HepG2 (cell line): ENCODE data around the gene UBAP1. TPM values are rescaled to one million over a fixed set of nuclear protein-coding genes. Genes with fewer than 3 reads are reported as not detected.

Experiments
- ATAC-seq: fragments of 200-7000 bp; cut with Tn5 transposase; 3 replicates; pipeline ENCODE4 v1.9.1; 2020; ENCODE audit warnings: mild to moderate bottlenecking, moderate library complexity
- BruUV-seq: library from RNA; stranded (reverse); fragments of 400-500 nt; replicated peaks from 2 replicates; lab custom pipeline; 2021; lab: Mats Ljungman, UMichigan
- CTCF ChIA-PET: fragments of 300-600 bp; formaldehyde crosslinking; extraction: SDS; loops from one replicate; lab custom pipeline; 2021; ENCODE audit warnings: low total read pairs, inconsistent platforms, low intra/inter-chr PET ratio; lab: Yijun Ruan, JAX
- POLR2A ChIA-PET: fragments of 350-600 bp; sonication (Branson Sonifier 250); formaldehyde crosslinking; loops from one replicate; lab custom pipeline; 2020; ENCODE audit warnings: antibody characterized with exemption, inconsistent platforms; lab: Yijun Ruan, JAX
- DNase-seq: peaks from one replicate; pipeline ENCODE4 v3.0.0-alpha.2; 2015; ENCODE audit warnings: low spot score
- FAIRE-seq: peaks from 3 replicates; lab custom pipeline; 2011; peaks lifted over from hg19 to GRCh38; lab: Jason Lieb, UNC
- H2AFZ ChIP-seq: one replicate; pipeline ENCODE4 v1.6.1; 2011; ENCODE audit warnings: low read length, inconsistent platforms
- H3K27ac ChIP-seq: fragments of 300-600 bp; 3 replicates; pipeline ENCODE4 v1.8.0; 2011; ENCODE audit warnings: mixed run types, mild to moderate bottlenecking, mixed read lengths, low read length, inconsistent platforms; ENCODE audit not compliant: insufficient read depth; ENCODE audit errors: extremely low read length
- H3K27me3 ChIP-seq, 2 experiments: fragments of 200-600 bp in 1 of 2; 2 replicates in 1 of 2; 3 replicates in 1 of 2; pipeline versions ENCODE4 v1.6.0 to v1.8.0; 2011; ENCODE audit warnings: low read length in 2 of 2, mild to moderate bottlenecking in 2 of 2, moderate library complexity in 2 of 2, inconsistent platforms in 1 of 2; ENCODE audit not compliant: insufficient read depth in 2 of 2, control insufficient read depth in 1 of 2
- H3K36me3 ChIP-seq, 2 experiments: fragments of 200-600 bp in 1 of 2; replicated peaks in 1 of 2; 2 replicates in 1 of 2; 3 replicates in 1 of 2; pipeline versions ENCODE4 v1.5.1 to v1.8.0; 2011; ENCODE audit warnings: low read length in 2 of 2, inconsistent platforms in 1 of 2; ENCODE audit not compliant: insufficient read depth in 2 of 2, control insufficient read depth in 1 of 2
- H3K4me1 ChIP-seq: 2 replicates; pipeline ENCODE4 v1.5.1; 2012; ENCODE audit warnings: low read length, inconsistent platforms; ENCODE audit not compliant: insufficient read depth
- H3K4me2 ChIP-seq: 2 replicates; pipeline ENCODE4 v1.6.0; 2011; ENCODE audit warnings: low read depth, low read length, inconsistent platforms
- H3K4me3 ChIP-seq, 3 experiments: fragments of 200-600 bp in 1 of 3; sonication (generic), shearing (Covaris generic) in 1 of 3; replicated peaks in 1 of 3; 2 replicates each; pipeline ENCODE4 v1.5.1; 2011 to 2016; ENCODE audit warnings: low read length in 3 of 3, inconsistent platforms in 2 of 3, low read depth in 2 of 3, mild to moderate bottlenecking in 2 of 3, control low read depth in 1 of 3, mixed read lengths in 1 of 3; ENCODE audit not compliant: insufficient read depth in 1 of 3
- H3K79me2 ChIP-seq: one replicate; pipeline ENCODE4 v1.6.1; 2011; ENCODE audit warnings: low read length, inconsistent platforms; ENCODE audit not compliant: insufficient read depth
- H3K9ac ChIP-seq: 2 replicates; pipeline ENCODE4 v1.6.0; 2011; ENCODE audit warnings: mild to moderate bottlenecking, low read depth, low read length, inconsistent platforms; ENCODE audit not compliant: insufficient read depth
- H3K9me3 ChIP-seq: 2 replicates; pipeline ENCODE4 v1.5.1; 2012; ENCODE audit warnings: mild to moderate bottlenecking, low read length
- H4K20me1 ChIP-seq: 2 replicates; pipeline ENCODE4 v1.6.0; 2011; ENCODE audit warnings: inconsistent platforms, mild to moderate bottlenecking, low read length, moderate library complexity; ENCODE audit not compliant: insufficient read depth
- ARID4A ChIP-seq: sonication (generic); formaldehyde crosslinking; IDR thresholded peaks from 2 replicates; pipeline ENCODE4 v1.5.0; 2020; ENCODE audit warnings: mild to moderate bottlenecking, missing genetic modification reagents, borderline replicate concordance
- CEBPG ChIP-seq: IDR thresholded peaks from 2 replicates; pipeline ENCODE4 v1.6.1; 2016
- CENPBD1 ChIP-seq: sonication (generic); formaldehyde crosslinking; IDR thresholded peaks from 2 replicates; pipeline ENCODE4 v1.8.0; 2022; ENCODE audit warnings: missing genetic modification reagents, low read depth, mild to moderate bottlenecking, borderline replicate concordance
- CTCF ChIP-seq: sonication (generic); formaldehyde crosslinking; IDR thresholded peaks from 2 replicates; pipeline ENCODE4 v1.5.0; 2020; ENCODE audit warnings: mild to moderate bottlenecking, missing genetic modification reagents, moderate library complexity
- HMGXB4 ChIP-seq, 2 experiments: sonication (generic) in 1 of 2; formaldehyde crosslinking in 1 of 2; IDR thresholded peaks; 2 replicates each; pipeline versions ENCODE4 v1.4.0 to v1.6.1; 2018 to 2020; ENCODE audit warnings: missing genetic modification reagents in 2 of 2, borderline replicate concordance in 1 of 2, low read depth in 1 of 2, mild to moderate bottlenecking in 1 of 2, missing biosample characterization in 1 of 2
- KDM2A ChIP-seq: sonication (generic); formaldehyde crosslinking; IDR thresholded peaks from 2 replicates; pipeline ENCODE4 v1.4.0; 2020; ENCODE audit warnings: low read depth, missing genetic modification reagents, borderline replicate concordance
- KLF12 ChIP-seq: sonication (generic); formaldehyde crosslinking; IDR thresholded peaks from 2 replicates; pipeline ENCODE4 v1.4.0; 2020; ENCODE audit warnings: missing genetic modification reagents, borderline replicate concordance
- NKX3-1 ChIP-seq: sonication (generic); formaldehyde crosslinking; IDR thresholded peaks from 2 replicates; pipeline ENCODE4 v1.5.0; 2020; ENCODE audit warnings: missing genetic modification reagents
- RAD21 ChIP-seq: fragments of 450-650 bp; formaldehyde crosslinking; IDR thresholded peaks from 2 replicates; pipeline ENCODE4 v1.5.0; 2020; ENCODE audit warnings: mild to moderate bottlenecking
- RBM22 ChIP-seq: fragments of 200-400 bp; formaldehyde crosslinking; optimal IDR thresholded peaks from 2 replicates; pipeline ENCODE3; 2017; ENCODE audit warnings: mild to moderate bottlenecking, low read length, moderate library complexity
- SMC3 ChIP-seq: IDR thresholded peaks from 2 replicates; pipeline ENCODE4 v1.6.1; 2011; ENCODE audit warnings: low read length, improper control_type of control experiment
- ZBTB1 ChIP-seq: sonication (generic); formaldehyde crosslinking; IDR thresholded peaks from 2 replicates; pipeline ENCODE4 v1.4.0; 2020; ENCODE audit warnings: missing genetic modification reagents, borderline replicate concordance
- ZNF350 ChIP-seq: sonication (generic); formaldehyde crosslinking; IDR thresholded peaks from 2 replicates; pipeline ENCODE4 v1.4.0; 2020; ENCODE audit warnings: mild to moderate bottlenecking, low read depth, missing genetic modification reagents, borderline replicate concordance
- WGBS: methylation state at CpG from one replicate; pipeline ENCODE4 v1.1.6; 2017; ENCODE audit warnings: low lambda C conversion rate; 5-methylcytosine and 5-hydroxymethylcytosine counted together
- in situ Hi-C: cut with HindIII; loops from 2 replicates; pipeline ENCODE4 v1.10.0; 2017; ENCODE audit warnings: low pct_unique_long_range_greater_than_20kb; ENCODE audit not compliant: extremely low pct_ligation_motif_present
- intact Hi-C: fragments of 100-400 bp; cut with micrococcal nuclease; formaldehyde crosslinking; loops from one replicate; pipeline ENCODE4 v1.10.0; 2022; ENCODE audit not compliant: unreplicated experiment
- polyA plus RNA-seq, 8 experiments: library from polyadenylated mRNA; depleted of rRNA in 3 of 8; stranded (reverse) in 7 of 8; unstranded in 1 of 8; fragments of >200 nt; fragmentation: Illumina TruSeq in 4 of 8; extraction: Trizol in 4 of 8; gene quantifications; 2 replicates each; pipeline versions ENCODE4 v1.2.1 to v1.2.3, GENCODE V29; 2011 to 2016; ENCODE audit warnings: low read depth in 4 of 8, missing spikeins in 1 of 8, mixed read lengths in 1 of 8; ENCODE audit not compliant: insufficient read depth in 1 of 8
- total RNA-seq, 5 experiments: library from RNA; depleted of rRNA; stranded (reverse); fragments of >200 nt; fragmentation: Illumina TruSeq; extraction: Trizol; gene quantifications; 2 replicates each; pipeline ENCODE4 v1.2.3, GENCODE V29; 2016; ENCODE audit warnings: low read depth in 1 of 5

UBAP1 gene
- total and polyA plus RNA-seq, 2 of the 13 experiments (the other 11 are each of a cell fraction or from before 2014, with no cell fraction given): 19.5 to 40.5 TPM

- no peak overlapping the region for H3K4me2 ChIP-seq
- no peaks in the 10 kb centered on the region for H3K4me1 ChIP-seq
- FAIRE-seq (peak; percentile 74), ATAC-seq (peak; percentile 72), DNase-seq (peak; percentile 50)
- BruUV-seq: no TSS peak
- no peak overlapping the region for H3K27ac ChIP-seq
- intact Hi-C loops (loop anchor here (1.0 to 5.0 kb wide), 3 partner anchors 76 to 128 kb away; partner anchors contain the start of genes MYORG and UBAP1), in situ Hi-C loops (loop anchor here (10.0 kb wide), 1 partner anchor 128 kb away; the partner anchor contains the start of gene DCAF12)
- H3K9me3 ChIP-seq: no peaks in the 10 kb centered on the region
- no peaks in the 10 kb centered on the region for H4K20me1 ChIP-seq
- H3K27me3 ChIP-seq: no peaks in the 10 kb centered on the region
- H3K36me3 ChIP-seq: peaks cover 14 to 60% of the 10 kb centered on the region in 2 experiments
- ChIA-PET POLR2A (interaction anchor here (1.4 kb wide), 1 partner anchor 74 kb away, joined by 5 read pairs; the partner anchor contains the start of gene UBAP1), CTCF (interaction anchor here (1.6 kb wide), 1 partner anchor 126 kb away, joined by 5 read pairs; no protein-coding TSS in a partner anchor)
- peaks cover 2% of the 10 kb centered on the region for H3K79me2 ChIP-seq
- no peak overlapping the region for H3K4me3 ChIP-seq
- no peak overlapping the region for H3K9ac ChIP-seq
- 58% methylated on average over 10 of the region's 10 CpGs for WGBS
- H2AFZ ChIP-seq: no peak overlapping the region
- TF ChIP-seq NKX3-1: no peak
- TF ChIP-seq KDM2A (CRISPR knock-in tag): peak; percentile 29; the same call in 1 of the 2 replicates
- no peak for TF ChIP-seq CENPBD1 (CRISPR knock-in tag)
- no peak for TF ChIP-seq ZBTB1 (CRISPR knock-in tag)
- peak; percentile 67 for TF ChIP-seq RAD21 (CRISPR knock-in tag)
- TF ChIP-seq KLF12 (CRISPR knock-in tag): no peak
- peak; percentile 10 for TF ChIP-seq RBM22
- TF ChIP-seq ARID4A (CRISPR knock-in tag): no peak; the same call in 1 of the 2 replicates
- TF ChIP-seq CEBPG (CRISPR knock-in tag): no peak
- peak; percentile 38; the same call in 1 of the 2 replicates for TF ChIP-seq SMC3
- peak; percentile 27 to 56; a peak in 1 of 4 replicates for TF ChIP-seq HMGXB4 (CRISPR knock-in tag; IDR thresholded peaks at IDR 0.05; ENCODE audit: borderline replicate concordance in 1 of 2, low read depth in 1 of 2)
- TF ChIP-seq CTCF (CRISPR knock-in tag): peak; percentile 81
- TF ChIP-seq ZNF350 (CRISPR knock-in tag): no peak
These were observed 74.0 kb downstream of the UBAP1 start for GRCh38 chr9:34252670-34253459.
